ENCODE data around the gene ANKRD39. TPM values are rescaled to one million over a fixed set of nuclear protein-coding genes. Genes with fewer than 3 reads are reported as not detected.

The ANKRD39 gene
- total and polyA plus RNA-seq, 2 of the 4 experiments (the other 2 are of a cell fraction), result 12.5 to 17.0 TPM

DNA sequence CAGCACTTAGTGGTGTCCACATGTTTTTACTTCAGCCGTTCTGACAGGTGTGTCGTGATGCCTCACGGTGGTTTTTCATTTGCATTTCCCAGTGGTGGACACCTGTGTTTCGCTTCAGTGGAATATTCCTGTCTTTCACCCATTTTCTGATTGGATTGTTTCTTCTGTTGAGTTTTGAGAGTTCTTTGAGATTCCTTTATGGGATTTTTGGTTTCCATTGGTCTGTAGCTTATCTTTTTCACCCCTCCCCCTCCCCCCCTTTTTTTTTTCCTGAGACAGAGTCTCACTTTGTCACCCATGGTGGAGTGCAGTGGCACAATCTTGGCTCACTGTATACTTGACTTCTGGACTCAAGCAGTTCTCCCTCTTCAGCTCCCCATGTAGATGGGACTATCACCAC lies 22.0 kb downstream of the ANKRD39 start:
- no peak overlapping the region for H4K8ac ChIP-seq (ENCODE audit: low read depth in 2 of 2, low read length in 2 of 2)
- H3K4me1 ChIP-seq (ENCODE audit: control insufficient read depth, insufficient read depth, low read length), result peaks cover 10% of the 10 kb centered on the region; the same call in 1 of the 2 replicates
- no peaks in the 10 kb centered on the region for H3K79me1 ChIP-seq (ENCODE audit: low read depth in 1 of 2, low read length in 2 of 2)
- ATAC-seq (ENCODE audit: low read depth), result no peak
- no peaks in the 10 kb centered on the region for H3K9me3 ChIP-seq (ENCODE audit: control insufficient read depth, insufficient read depth, low read length)
- H3K4me3 ChIP-seq (ENCODE audit: insufficient read depth, low read depth, low read length), result no peak overlapping the region
- H3K18ac ChIP-seq (ENCODE audit: low read depth, low read length), result no peak overlapping the region
- H2BK20ac ChIP-seq (ENCODE audit: low read depth, low read length), result no peak overlapping the region
- peaks cover 8% of the 10 kb centered on the region; the same call in 1 of the 2 replicates for H3K9me1 ChIP-seq (ENCODE audit: insufficient read depth, low read length)
- no peak overlapping the region for H4K91ac ChIP-seq (ENCODE audit: insufficient read depth, low read depth, low read length)
- no peak overlapping the region for H4K5ac ChIP-seq (ENCODE audit: low read depth, low read length)
- ChIA-PET POLR2A (ENCODE audit: unreplicated experiment) (interaction anchor here (0.6 kb wide), 2 partner anchors 82 to 515 kb away, joined by 5 to 6 read pairs; no protein-coding TSS in a partner anchor), CTCF (interaction anchor here (0.7 kb wide), 1 partner anchor 125 kb away, joined by 3 read pairs; no protein-coding TSS in a partner anchor)
- no peak for DNase-seq
- no peak overlapping the region for H3K9ac ChIP-seq (ENCODE audit: low read depth, low read length)
- in situ Hi-C loops (cut with MboI; ENCODE audit: low sequenced_read_pairs) (no loop called here), intact Hi-C loops (cut with micrococcal nuclease) (no loop called here), dilution Hi-C loops (cut with HindIII; ENCODE audit: low sequenced_read_pairs, unreplicated experiment) (no loop called here)
- H2BK120ac ChIP-seq (ENCODE audit: low read depth, low read length), result no peak overlapping the region
- no peak overlapping the region for H3K23ac ChIP-seq (ENCODE audit: low read depth, low read length)
- no peak overlapping the region for H2AK5ac ChIP-seq (ENCODE audit: low read depth, low read length)
- no peak overlapping the region for H3K4me2 ChIP-seq (ENCODE audit: low read depth, low read length)
- no peaks in the 10 kb centered on the region for H4K20me1 ChIP-seq (ENCODE audit: insufficient read depth, low read length)
- H3K14ac ChIP-seq (replicated peaks; ENCODE audit: low read depth, low read length), result no peak overlapping the region
- H2AFZ ChIP-seq (replicated peaks; ENCODE audit: low read length, poor library complexity), result no peak overlapping the region
- H2BK5ac ChIP-seq (ENCODE audit: low read depth, low read length, poor library complexity, severe bottlenecking), result no peak overlapping the region
- H3K27ac ChIP-seq (ENCODE audit: insufficient read depth, low read length), result no peak overlapping the region
- H3K4ac ChIP-seq (ENCODE audit: low read depth, low read length), result no peak overlapping the region
- no peak overlapping the region for H3K56ac ChIP-seq (ENCODE audit: extremely low read depth, insufficient read depth, low read length)
- WGBS, 2 experiments (ENCODE audit: extremely low coverage in 2 of 2, insufficient read length in 1 of 2), result 100% methylated on average over 2 of the region's 4 CpGs; no CpG with 5 or more reads in 1 of the 2 experiments
- no peaks in the 10 kb centered on the region for H3K27me3 ChIP-seq (ENCODE audit: control insufficient read depth, insufficient read depth, low read length)
- no peak overlapping the region for H2BK15ac ChIP-seq (ENCODE audit: low read depth, low read length)
- H3K36me3 ChIP-seq (ENCODE audit: control insufficient read depth, insufficient read depth, low read length), result peaks cover 5% of the 10 kb centered on the region; the same call in 1 of the 2 replicates
- TF ChIP-seq MAFK (IDR thresholded peaks at IDR 0.05; ENCODE audit: low read depth, low read length) (no peak), MXI1 (IDR thresholded peaks at IDR 0.05; ENCODE audit: borderline replicate concordance, low read depth, low read length) (no peak), NFE2L2 (IDR thresholded peaks at IDR 0.05; ENCODE audit: low read depth, low read length) (no peak), FOS (IDR thresholded peaks at IDR 0.05; ENCODE audit: low read depth, low read length) (no peak), RAD21 (IDR thresholded peaks at IDR 0.05; ENCODE audit: low read length) (no peak), MAZ (IDR thresholded peaks at IDR 0.05; ENCODE audit: borderline replicate concordance, low read depth, low read length) (no peak), CEBPB (IDR thresholded peaks at IDR 0.05; ENCODE audit: low read depth, low read length) (no peak), RFX5 (IDR thresholded peaks at IDR 0.05; ENCODE audit: low read depth, low read length) (no peak), POLR2A (IDR thresholded peaks at IDR 0.05; ENCODE audit: low read depth, low read length) (no peak)
- TF ChIP-seq, protein P1, sequence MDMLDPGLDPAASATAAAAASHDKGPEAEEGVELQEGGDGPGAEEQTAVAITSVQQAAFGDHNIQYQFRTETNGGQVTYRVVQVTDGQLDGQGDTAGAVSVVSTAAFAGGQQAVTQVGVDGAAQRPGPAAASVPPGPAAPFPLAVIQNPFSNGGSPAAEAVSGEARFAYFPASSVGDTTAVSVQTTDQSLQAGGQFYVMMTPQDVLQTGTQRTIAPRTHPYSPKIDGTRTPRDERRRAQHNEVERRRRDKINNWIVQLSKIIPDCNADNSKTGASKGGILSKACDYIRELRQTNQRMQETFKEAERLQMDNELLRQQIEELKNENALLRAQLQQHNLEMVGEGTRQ (IDR thresholded peaks at IDR 0.05; ENCODE audit: low read depth, low read length), result no peak
- TF ChIP-seq, protein P2, sequence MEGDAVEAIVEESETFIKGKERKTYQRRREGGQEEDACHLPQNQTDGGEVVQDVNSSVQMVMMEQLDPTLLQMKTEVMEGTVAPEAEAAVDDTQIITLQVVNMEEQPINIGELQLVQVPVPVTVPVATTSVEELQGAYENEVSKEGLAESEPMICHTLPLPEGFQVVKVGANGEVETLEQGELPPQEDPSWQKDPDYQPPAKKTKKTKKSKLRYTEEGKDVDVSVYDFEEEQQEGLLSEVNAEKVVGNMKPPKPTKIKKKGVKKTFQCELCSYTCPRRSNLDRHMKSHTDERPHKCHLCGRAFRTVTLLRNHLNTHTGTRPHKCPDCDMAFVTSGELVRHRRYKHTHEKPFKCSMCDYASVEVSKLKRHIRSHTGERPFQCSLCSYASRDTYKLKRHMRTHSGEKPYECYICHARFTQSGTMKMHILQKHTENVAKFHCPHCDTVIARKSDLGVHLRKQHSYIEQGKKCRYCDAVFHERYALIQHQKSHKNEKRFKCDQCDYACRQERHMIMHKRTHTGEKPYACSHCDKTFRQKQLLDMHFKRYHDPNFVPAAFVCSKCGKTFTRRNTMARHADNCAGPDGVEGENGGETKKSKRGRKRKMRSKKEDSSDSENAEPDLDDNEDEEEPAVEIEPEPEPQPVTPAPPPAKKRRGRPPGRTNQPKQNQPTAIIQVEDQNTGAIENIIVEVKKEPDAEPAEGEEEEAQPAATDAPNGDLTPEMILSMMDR (conservative IDR thresholded peaks at IDR 0.05; ENCODE audit: low read depth, low read length), result no peak
- BruUV-seq (replicated peaks), result no TSS peak
- H2AK9ac ChIP-seq (replicated peaks; ENCODE audit: low read depth, low read length, poor library complexity), result no peak overlapping the region

Data from IMR-90 (cell line).